OCI-LY1 (cell line): ENCODE measurements around the gene IPMK.

Experiments
- H2AFZ ChIP-seq: fragments of 200-600 bp; sonication (generic), shearing (Covaris generic); 2 replicates; pipeline ENCODE4 v1.6.0; 2014; ENCODE audit warnings: antibody characterized with exemption, mild to moderate bottlenecking, low read length
- H3F3A ChIP-seq: fragments of 200-600 bp; sonication (generic), shearing (Covaris generic); 2 replicates; pipeline ENCODE4 v1.6.0; 2014; ENCODE audit warnings: mild to moderate bottlenecking, antibody characterized with exemption, low read length, moderate library complexity; ENCODE audit not compliant: insufficient read depth
- H3K27ac ChIP-seq: fragments of 200-600 bp; sonication (generic); 2 replicates; pipeline ENCODE4 v1.5.1; 2014; ENCODE audit warnings: low read length, mixed run types, mild to moderate bottlenecking, low read depth; ENCODE audit not compliant: poor library complexity, severe bottlenecking
- H3K27me3 ChIP-seq: fragments of 200-600 bp; sonication (generic); 2 replicates; pipeline ENCODE4 v1.6.0; 2014; ENCODE audit warnings: antibody characterized with exemption, mild to moderate bottlenecking, low read length, moderate library complexity; ENCODE audit not compliant: insufficient read depth
- H3K36me3 ChIP-seq: fragments of 200-600 bp; sonication (generic); 2 replicates; pipeline ENCODE4 v1.6.1; 2014; ENCODE audit warnings: mild to moderate bottlenecking, antibody characterized with exemption, low read length, moderate library complexity, mixed read lengths; ENCODE audit not compliant: insufficient read depth
- H3K4me1 ChIP-seq: fragments of 200-600 bp; sonication (generic); 2 replicates; pipeline ENCODE4 v1.5.1; 2014; ENCODE audit warnings: mild to moderate bottlenecking, low read length, moderate library complexity; ENCODE audit not compliant: insufficient read depth, severe bottlenecking
- H3K4me2 ChIP-seq: fragments of 200-600 bp; sonication (generic), shearing (Covaris generic); 2 replicates; pipeline ENCODE4 v1.6.1; 2014; ENCODE audit warnings: low read length
- H3K4me3 ChIP-seq: fragments of 200-600 bp; sonication (generic); 2 replicates; pipeline ENCODE4 v1.5.1; 2014; ENCODE audit warnings: low read length, low read depth, mild to moderate bottlenecking, mixed read lengths; ENCODE audit not compliant: poor library complexity, severe bottlenecking
- H3K79me2 ChIP-seq: fragments of 200-600 bp; shearing (Covaris generic); 2 replicates; pipeline ENCODE4 v1.6.1; 2016; ENCODE audit warnings: mixed run types, low read length, mixed read lengths; ENCODE audit not compliant: insufficient read depth
- H3K9ac ChIP-seq: fragments of 200-600 bp; sonication (generic), shearing (Covaris generic); 2 replicates; pipeline ENCODE4 v1.6.1; 2014; ENCODE audit warnings: mild to moderate bottlenecking, low read length, mixed read lengths
- H3K9me2 ChIP-seq: fragments of 200-600 bp; sonication (generic), shearing (Covaris generic); 2 replicates; pipeline ENCODE4 v1.6.1; 2014; ENCODE audit warnings: low read depth, mild to moderate bottlenecking, low read length, mixed read lengths
- H3K9me3 ChIP-seq: fragments of 200-600 bp; shearing (Covaris generic); 2 replicates; pipeline ENCODE4 v1.6.1; 2014; ENCODE audit warnings: low read length, mixed read lengths
- H4K20me1 ChIP-seq: fragments of 200-600 bp; sonication (generic), shearing (Covaris generic); 2 replicates; pipeline ENCODE4 v1.6.0; 2016; ENCODE audit warnings: mild to moderate bottlenecking, low read length; ENCODE audit not compliant: insufficient read depth
- EZH2 ChIP-seq: fragments of 200-600 bp; sonication (generic), shearing (Covaris generic); IDR thresholded peaks from 2 replicates; pipeline ENCODE4 v1.8.0; 2017; ENCODE audit warnings: borderline replicate concordance, mixed run types, mild to moderate bottlenecking, antibody characterized with exemption, low read length, moderate library complexity, mixed read lengths
- TF ChIP-seq, protein P1 (sequence below): fragments of 200-600 bp; sonication (generic), shearing (Covaris generic); IDR thresholded peaks from 2 replicates; pipeline ENCODE4 v1.5.1; 2017; ENCODE audit warnings: mild to moderate bottlenecking, antibody characterized with exemption, low read length, moderate library complexity, mixed read lengths

Gene IPMK

DNA sequence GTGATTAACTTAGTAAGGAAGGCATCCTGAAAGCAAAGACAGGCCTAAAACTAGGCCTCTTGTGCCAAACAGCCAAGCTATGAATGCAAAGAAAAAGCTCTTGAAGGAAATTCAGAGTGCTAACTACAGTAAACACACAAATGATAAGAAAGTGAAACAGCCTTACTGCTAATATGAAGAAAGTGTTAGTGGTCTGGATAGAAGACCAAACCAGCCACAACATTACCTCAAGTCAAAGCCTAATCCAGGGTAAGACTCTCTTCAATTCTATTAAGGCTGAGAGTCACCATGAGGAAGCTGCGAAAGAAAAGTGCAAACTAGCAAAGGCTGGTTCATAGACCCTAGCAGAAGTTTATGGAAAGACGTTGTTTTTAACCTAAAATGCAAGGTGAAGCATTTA is 66.0 kb downstream of the IPMK start:
- TF ChIP-seq, protein P1, sequence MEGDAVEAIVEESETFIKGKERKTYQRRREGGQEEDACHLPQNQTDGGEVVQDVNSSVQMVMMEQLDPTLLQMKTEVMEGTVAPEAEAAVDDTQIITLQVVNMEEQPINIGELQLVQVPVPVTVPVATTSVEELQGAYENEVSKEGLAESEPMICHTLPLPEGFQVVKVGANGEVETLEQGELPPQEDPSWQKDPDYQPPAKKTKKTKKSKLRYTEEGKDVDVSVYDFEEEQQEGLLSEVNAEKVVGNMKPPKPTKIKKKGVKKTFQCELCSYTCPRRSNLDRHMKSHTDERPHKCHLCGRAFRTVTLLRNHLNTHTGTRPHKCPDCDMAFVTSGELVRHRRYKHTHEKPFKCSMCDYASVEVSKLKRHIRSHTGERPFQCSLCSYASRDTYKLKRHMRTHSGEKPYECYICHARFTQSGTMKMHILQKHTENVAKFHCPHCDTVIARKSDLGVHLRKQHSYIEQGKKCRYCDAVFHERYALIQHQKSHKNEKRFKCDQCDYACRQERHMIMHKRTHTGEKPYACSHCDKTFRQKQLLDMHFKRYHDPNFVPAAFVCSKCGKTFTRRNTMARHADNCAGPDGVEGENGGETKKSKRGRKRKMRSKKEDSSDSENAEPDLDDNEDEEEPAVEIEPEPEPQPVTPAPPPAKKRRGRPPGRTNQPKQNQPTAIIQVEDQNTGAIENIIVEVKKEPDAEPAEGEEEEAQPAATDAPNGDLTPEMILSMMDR = no peak
- no peak for TF ChIP-seq EZH2
- Histone ChIP-seq H3K27ac (no peak overlapping the region), H3K4me3 (no peak overlapping the region), H3K79me2 (no peaks in the 10 kb centered on the region), H3K9me2 (no peaks in the 10 kb centered on the region), H3K4me1 (no peaks in the 10 kb centered on the region), H3K27me3 (no peaks in the 10 kb centered on the region), H3K36me3 (peaks cover 3% of the 10 kb centered on the region), H2AFZ (no peak overlapping the region), H3K9me3 (no peaks in the 10 kb centered on the region), H3F3A (no peaks in the 10 kb centered on the region), H3K9ac (no peak overlapping the region), H3K4me2 (no peak overlapping the region), H4K20me1 (no peaks in the 10 kb centered on the region)

DNA sequence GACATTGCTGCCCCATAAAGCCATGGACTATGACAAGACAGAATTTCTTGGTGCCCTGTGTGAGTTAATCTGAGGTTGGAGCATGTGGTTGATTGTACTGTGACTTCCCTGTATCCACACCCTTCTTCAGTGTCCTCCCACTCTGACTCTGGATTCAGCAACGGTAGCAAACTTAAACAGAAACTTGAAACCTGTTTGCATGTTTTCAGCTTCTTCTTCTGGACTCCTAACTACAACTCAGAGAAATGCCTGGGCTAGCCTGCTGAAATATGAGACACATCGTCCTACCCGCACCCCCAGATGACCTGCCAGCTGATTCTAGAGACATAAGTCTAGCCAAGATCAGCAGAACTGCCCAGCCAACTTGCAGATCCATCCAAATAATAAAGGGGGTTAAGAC is 78.4 kb downstream of the IPMK start:
- Histone ChIP-seq H3K27me3 (no peaks in the 10 kb centered on the region), H2AFZ (no peak overlapping the region), H3K4me1 (no peaks in the 10 kb centered on the region), H3K4me2 (no peak overlapping the region), H3K4me3 (no peak overlapping the region), H3K36me3 (no peaks in the 10 kb centered on the region), H3K27ac (no peak overlapping the region), H3K9ac (no peak overlapping the region), H3K79me2 (no peaks in the 10 kb centered on the region), H3K9me3 (no peaks in the 10 kb centered on the region), H4K20me1 (no peaks in the 10 kb centered on the region), H3F3A (no peaks in the 10 kb centered on the region), H3K9me2 (no peaks in the 10 kb centered on the region)
- TF ChIP-seq, protein P1 = no peak
- no peak for TF ChIP-seq EZH2

DNA sequence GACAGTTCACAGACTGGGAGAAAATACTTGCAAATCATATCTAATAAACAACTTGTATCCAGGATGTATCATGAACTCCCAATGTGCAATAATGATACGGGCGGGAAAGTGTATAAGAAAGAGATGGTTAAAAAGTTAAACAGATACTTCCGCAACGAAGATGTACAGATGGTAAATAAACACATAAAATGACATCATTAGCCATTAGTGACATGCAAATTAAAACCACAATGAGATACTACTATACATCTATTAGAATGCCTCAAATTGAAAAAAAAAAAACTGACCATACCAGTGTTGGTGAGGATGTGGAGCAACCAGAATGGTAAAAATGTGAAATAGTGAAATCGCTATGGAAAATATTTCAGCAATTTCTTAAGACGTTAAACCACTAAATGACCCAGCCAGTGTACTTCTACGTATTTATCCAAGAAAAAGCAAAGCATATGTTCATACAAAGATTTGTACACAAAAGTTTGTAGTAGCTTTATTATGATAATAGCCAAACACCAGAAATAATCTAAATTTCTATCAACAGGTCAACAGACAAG is 83.5 kb downstream of the IPMK start:
- no peak for TF ChIP-seq EZH2
- TF ChIP-seq, protein P1 = no peak
- no peak overlapping the region for H2AFZ ChIP-seq
- H3K9me3 ChIP-seq = no peaks in the 10 kb centered on the region

More for the DNA sequence above, 83.5 kb downstream of the IPMK start:
- Histone ChIP-seq H3K4me3 (no peak overlapping the region), H4K20me1 (no peaks in the 10 kb centered on the region), H3K27ac (no peak overlapping the region), H3K79me2 (no peaks in the 10 kb centered on the region), H3K9me2 (no peaks in the 10 kb centered on the region), H3K4me2 (no peak overlapping the region), H3K36me3 (no peaks in the 10 kb centered on the region), H3K4me1 (no peaks in the 10 kb centered on the region), H3K9ac (no peak overlapping the region), H3F3A (no peaks in the 10 kb centered on the region), H3K27me3 (no peaks in the 10 kb centered on the region)
